Subcutaneous abdominal adipose tissue (tissue), 5 donors: ENCODE results near the gene EYS.

ENCODE experiments used
- H3K27ac ChIP-seq: one replicate; pipeline ENCODE4 v1.7.0; 2013; ENCODE audit warnings: low read depth, mild to moderate bottlenecking, inconsistent platforms, low read length, moderate library complexity
- H3K27me3 ChIP-seq, 5 donors: one replicate each; pipeline ENCODE4 v1.7.0; 2013; ENCODE audit warnings: low read length in 5 of 5, inconsistent platforms in 1 of 5; ENCODE audit not compliant: control insufficient read depth in 5 of 5, insufficient read depth in 4 of 5
- H3K36me3 ChIP-seq, 5 donors: one replicate each; pipeline ENCODE4 v1.7.0; 2013; ENCODE audit warnings: low read length in 5 of 5; ENCODE audit not compliant: control insufficient read depth in 5 of 5, insufficient read depth in 5 of 5
- H3K4me1 ChIP-seq, 5 donors: one replicate each; pipeline ENCODE4 v1.7.0; 2013; ENCODE audit warnings: low read length in 5 of 5, mild to moderate bottlenecking in 3 of 5, moderate library complexity in 1 of 5; ENCODE audit not compliant: control insufficient read depth in 5 of 5, insufficient read depth in 5 of 5
- H3K4me3 ChIP-seq, 5 donors: one replicate each; pipeline ENCODE4 v1.7.0; 2013; ENCODE audit warnings: low read length in 5 of 5, low read depth in 1 of 5
- H3K9ac ChIP-seq, 5 donors: one replicate each; pipeline ENCODE4 v1.7.0; 2013; ENCODE audit warnings: low read length in 5 of 5, mild to moderate bottlenecking in 4 of 5, moderate library complexity in 3 of 5
- H3K9me3 ChIP-seq, 5 donors: one replicate each; pipeline ENCODE4 v1.7.0; 2013; ENCODE audit warnings: low read length in 5 of 5; ENCODE audit not compliant: control insufficient read depth in 5 of 5
- donor health status: healthy.
- donor health status: healthy.
- donor health status: healthy.
- donor health status: healthy.
- donor health status: healthy.

The EYS gene

DNA sequence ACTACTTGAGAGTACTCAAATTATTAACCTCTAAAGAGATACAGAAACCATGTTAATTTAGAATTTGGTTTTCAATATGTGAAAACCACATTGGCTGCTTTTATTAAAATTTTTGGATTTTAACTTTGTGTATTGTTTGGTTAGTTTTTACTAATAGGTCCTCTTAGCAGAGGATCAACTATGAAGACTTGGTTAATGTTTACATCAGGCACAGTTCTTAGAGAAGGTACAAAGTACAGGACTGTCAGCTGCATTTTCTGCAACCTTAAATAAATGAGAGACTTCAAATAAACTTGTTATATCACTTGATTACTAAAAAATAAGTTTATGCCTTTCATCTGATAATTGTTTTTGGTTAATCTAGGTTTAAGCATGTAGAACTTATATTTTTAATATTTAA lies 1982.3 kb downstream of the EYS start:
- Histone ChIP-seq H3K27ac (no peak overlapping the region), H3K4me1 (no peaks in the 10 kb centered on the region), H3K9ac (no peak overlapping the region), H3K4me3 (no peak overlapping the region), H3K36me3 (peaks cover 0 to 11% (median 0%) of the 10 kb centered on the region in 5 donors), H3K27me3 (no peaks in the 10 kb centered on the region), H3K9me3 (no peaks in the 10 kb centered on the region)

DNA sequence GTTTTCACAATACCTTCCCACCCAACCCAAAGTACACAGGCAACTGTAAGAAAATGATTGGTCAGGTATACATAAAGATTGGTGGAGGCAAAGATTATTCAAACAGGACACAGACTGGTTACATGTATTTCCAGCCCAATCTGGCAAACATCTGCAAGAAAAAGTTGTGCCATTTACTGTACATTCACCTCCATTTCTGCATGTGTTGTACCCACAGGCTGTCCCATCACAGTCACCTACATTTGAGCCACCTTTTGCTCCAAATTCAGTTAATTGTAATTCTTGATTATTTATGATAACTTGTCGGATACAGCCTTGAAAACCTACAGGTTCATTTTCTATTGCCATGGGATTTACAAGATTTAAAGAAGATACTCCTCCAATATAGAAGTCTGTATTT lies 1985.8 kb downstream of the EYS start:
- Histone ChIP-seq H3K4me3 (no peak overlapping the region), H3K4me1 (no peaks in the 10 kb centered on the region), H3K27me3 (no peaks in the 10 kb centered on the region), H3K9me3 (no peaks in the 10 kb centered on the region), H3K9ac (no peak overlapping the region), H3K27ac (no peak overlapping the region), H3K36me3 (peaks cover 0 to 15% (median 0%) of the 10 kb centered on the region in 5 donors)

DNA sequence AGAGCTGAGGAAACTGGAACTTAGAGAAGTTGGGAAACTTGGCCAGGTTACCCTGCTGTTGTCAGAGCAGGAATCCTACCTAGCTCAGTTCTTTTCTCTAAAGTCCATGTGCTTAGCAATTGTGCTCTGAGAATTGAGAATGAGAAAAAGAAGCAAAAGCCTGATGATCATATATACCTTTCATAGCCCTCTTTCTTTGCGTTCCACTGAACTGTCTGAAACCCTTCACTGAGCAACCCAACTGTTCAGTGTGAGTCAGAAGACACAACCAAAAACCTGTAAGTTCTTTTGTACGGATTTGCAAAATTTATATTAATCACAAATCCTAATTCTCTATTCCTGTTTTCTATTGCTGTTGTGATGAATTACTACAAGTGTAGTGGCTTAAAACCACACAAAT lies 1990.9 kb downstream of the EYS start:
- Histone ChIP-seq H3K4me3 (no peak overlapping the region), H3K36me3 (peaks cover 21 to 28% (median 24%) of the 10 kb centered on the region in 5 donors), H3K27ac (no peak overlapping the region), H3K9me3 (no peaks in the 10 kb centered on the region), H3K4me1 (no peaks in the 10 kb centered on the region), H3K27me3 (no peaks in the 10 kb centered on the region), H3K9ac (no peak overlapping the region)

- Histone ChIP-seq H3K4me3 (no peak overlapping the region), H3K4me1 (no peaks in the 10 kb centered on the region), H3K36me3 (peaks cover 38 to 46% (median 40%) of the 10 kb centered on the region in 5 donors), H3K9ac (no peak overlapping the region), H3K27ac (no peak overlapping the region), H3K9me3 (no peaks in the 10 kb centered on the region), H3K27me3 (no peaks in the 10 kb centered on the region)
Observed at GRCh38 chr6:63714091-63714490, 1992.9 kb downstream of the EYS start.

GRCh38 chr6:63713332-63713731 lies 1993.7 kb downstream of the EYS start:
- H3K36me3 ChIP-seq, result peaks cover 38 to 48% (median 42%) of the 10 kb centered on the region in 5 donors

GRCh38 chr6:63709148-63709547 lies 1997.9 kb downstream of the EYS start:
- no peaks in the 10 kb centered on the region for H3K4me1 ChIP-seq
- no peaks in the 10 kb centered on the region for H3K9me3 ChIP-seq
- peaks cover 57 to 73% (median 60%) of the 10 kb centered on the region in 5 donors for H3K36me3 ChIP-seq
- H3K4me3 ChIP-seq, result no peak overlapping the region
- H3K27me3 ChIP-seq, result no peaks in the 10 kb centered on the region
- no peak overlapping the region for H3K27ac ChIP-seq
- H3K9ac ChIP-seq, result no peak overlapping the region

More at GRCh38 chr6:63713332-63713731, 1993.7 kb downstream of the EYS start:
- Histone ChIP-seq H3K9ac (no peak overlapping the region), H3K4me3 (no peak overlapping the region), H3K27ac (no peak overlapping the region), H3K4me1 (no peaks in the 10 kb centered on the region), H3K27me3 (no peaks in the 10 kb centered on the region), H3K9me3 (no peaks in the 10 kb centered on the region)

DNA sequence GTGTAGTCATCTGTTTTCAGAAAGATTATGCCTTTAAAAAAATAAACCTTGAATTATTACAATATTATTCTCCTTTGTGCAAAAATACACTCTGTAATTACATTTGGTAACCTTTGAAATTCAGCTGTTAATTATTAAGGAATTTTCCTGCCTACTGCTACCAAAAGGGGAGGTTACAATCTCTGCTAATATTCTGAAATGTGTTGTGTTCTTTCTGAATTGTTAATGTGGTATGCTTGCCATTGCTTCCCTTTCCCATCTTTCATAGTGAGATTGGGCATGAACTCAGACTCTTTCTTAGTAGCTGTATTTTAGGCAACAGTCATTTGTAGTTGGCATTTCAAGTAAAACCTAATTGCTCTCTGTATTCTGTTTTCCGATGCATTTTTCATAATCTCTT lies 1998.4 kb downstream of the EYS start:
- Histone ChIP-seq H3K9ac (no peak overlapping the region), H3K4me1 (no peaks in the 10 kb centered on the region), H3K27me3 (no peaks in the 10 kb centered on the region), H3K27ac (no peak overlapping the region), H3K36me3 (peaks cover 61 to 78% (median 64%) of the 10 kb centered on the region in 5 donors), H3K9me3 (no peaks in the 10 kb centered on the region), H3K4me3 (no peak overlapping the region)

DNA sequence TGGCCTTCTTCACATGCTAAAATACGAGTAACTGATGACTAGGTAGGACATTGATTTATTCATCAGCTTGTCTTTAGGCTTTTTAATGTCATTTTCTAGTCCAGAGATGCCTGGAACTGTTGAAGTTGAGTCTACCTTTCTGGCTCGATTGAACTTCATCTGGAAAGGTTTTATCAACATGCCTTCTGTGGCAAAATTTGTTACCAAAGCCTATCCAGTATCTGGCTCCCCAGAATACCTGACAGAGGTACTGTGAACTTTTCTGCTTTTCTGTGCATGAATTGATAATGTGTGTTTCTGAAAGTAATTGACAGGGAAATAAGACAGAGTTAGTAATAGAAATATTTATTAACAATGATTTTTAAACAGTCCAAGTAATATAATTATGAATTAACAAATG lies 2000.4 kb downstream of the EYS start:
- Histone ChIP-seq H3K9me3 (no peaks in the 10 kb centered on the region), H3K27ac (no peak overlapping the region), H3K9ac (no peak overlapping the region), H3K36me3 (peaks cover 50 to 74% (median 64%) of the 10 kb centered on the region in 5 donors), H3K4me3 (no peak overlapping the region), H3K4me1 (no peaks in the 10 kb centered on the region), H3K27me3 (no peaks in the 10 kb centered on the region)

- H3K27ac ChIP-seq, result no peak overlapping the region
- peaks cover 43 to 70% (median 64%) of the 10 kb centered on the region in 5 donors for H3K36me3 ChIP-seq
- H3K9ac ChIP-seq, result no peak overlapping the region
- H3K4me1 ChIP-seq, result no peaks in the 10 kb centered on the region
- H3K4me3 ChIP-seq, result no peak overlapping the region
- no peaks in the 10 kb centered on the region for H3K9me3 ChIP-seq
- no peaks in the 10 kb centered on the region for H3K27me3 ChIP-seq
Observed at GRCh38 chr6:63705707-63706106, 2001.3 kb downstream of the EYS start.

GRCh38 chr6:63690221-63690620 lies 2016.8 kb downstream of the EYS start:
- no peaks in the 10 kb centered on the region for H3K9me3 ChIP-seq
- H3K27ac ChIP-seq, result no peak overlapping the region
- peaks cover 0 to 15% (median 3%) of the 10 kb centered on the region in 5 donors for H3K36me3 ChIP-seq

GRCh38 chr6:63689421-63689820 lies 2017.6 kb downstream of the EYS start:
- H3K36me3 ChIP-seq, result peaks cover 2 to 16% (median 6%) of the 10 kb centered on the region in 5 donors
- no peak overlapping the region for H3K9ac ChIP-seq
- H3K9me3 ChIP-seq, result no peaks in the 10 kb centered on the region
- H3K27ac ChIP-seq, result no peak overlapping the region
- H3K4me1 ChIP-seq, result no peaks in the 10 kb centered on the region
- no peaks in the 10 kb centered on the region for H3K27me3 ChIP-seq
- H3K4me3 ChIP-seq, result no peak overlapping the region

More at GRCh38 chr6:63690221-63690620, 2016.8 kb downstream of the EYS start:
- Histone ChIP-seq H3K4me1 (no peaks in the 10 kb centered on the region), H3K4me3 (no peak overlapping the region), H3K9ac (no peak overlapping the region), H3K27me3 (no peaks in the 10 kb centered on the region)
